Coronary artery (tissue), 2 donors: ENCODE measurements around the gene GLDC.
"Not testable (repeated sequence)": the region's sequence is repeated elsewhere in the genome, so short reads cannot be mapped to it uniquely, and the experiment has no call there.

Source experiments
- DNase-seq: peaks from one replicate; pipeline ENCODE4 v3.0.0-alpha.2; 2017; ENCODE audit warnings: low spot score
- H3K27ac ChIP-seq, 2 donors: fragments of 200-600 bp; sonication (generic); one replicate each; pipeline ENCODE4 v1.5.1; 2016 to 2019
- H3K4me3 ChIP-seq: fragments of 200-600 bp; sonication (generic); 2 replicates; pipeline ENCODE4 v1.5.1; 2016; ENCODE audit warnings: mild to moderate bottlenecking, moderate library complexity
- TF ChIP-seq, protein P1 (sequence below): fragments of 200-600 bp; sonication (generic); IDR thresholded peaks from one replicate; pipeline ENCODE4 v1.5.1; 2019; ENCODE audit warnings: antibody characterized with exemption

Gene GLDC

DNA sequence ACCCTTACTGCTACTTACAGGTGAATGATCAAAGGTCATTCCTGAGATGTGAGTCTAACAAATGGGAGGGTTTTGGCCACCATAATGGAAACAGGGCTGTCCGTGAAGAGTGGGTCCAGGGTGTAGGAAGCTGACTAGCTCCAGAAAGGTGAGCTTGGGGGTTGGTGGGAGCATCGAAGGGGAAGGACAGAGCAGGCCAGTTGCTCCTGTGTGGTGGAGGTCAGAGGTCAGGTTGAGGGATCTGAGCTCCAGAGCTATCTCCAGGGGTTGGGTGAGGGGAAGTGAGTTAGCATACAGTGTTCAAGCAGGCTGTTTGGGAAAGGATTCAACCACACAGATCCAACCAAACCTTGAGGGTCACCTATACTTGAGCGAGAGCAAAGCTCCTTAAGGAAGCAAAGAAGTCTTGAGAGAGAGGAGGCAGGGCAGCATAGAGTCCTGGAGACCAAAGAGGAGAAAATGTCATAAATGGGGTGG is 18.7 kb upstream of the GLDC start:
- Histone ChIP-seq H3K4me3 (no peak overlapping the region), H3K27ac (no peak overlapping the region)
- TF ChIP-seq, protein P1, sequence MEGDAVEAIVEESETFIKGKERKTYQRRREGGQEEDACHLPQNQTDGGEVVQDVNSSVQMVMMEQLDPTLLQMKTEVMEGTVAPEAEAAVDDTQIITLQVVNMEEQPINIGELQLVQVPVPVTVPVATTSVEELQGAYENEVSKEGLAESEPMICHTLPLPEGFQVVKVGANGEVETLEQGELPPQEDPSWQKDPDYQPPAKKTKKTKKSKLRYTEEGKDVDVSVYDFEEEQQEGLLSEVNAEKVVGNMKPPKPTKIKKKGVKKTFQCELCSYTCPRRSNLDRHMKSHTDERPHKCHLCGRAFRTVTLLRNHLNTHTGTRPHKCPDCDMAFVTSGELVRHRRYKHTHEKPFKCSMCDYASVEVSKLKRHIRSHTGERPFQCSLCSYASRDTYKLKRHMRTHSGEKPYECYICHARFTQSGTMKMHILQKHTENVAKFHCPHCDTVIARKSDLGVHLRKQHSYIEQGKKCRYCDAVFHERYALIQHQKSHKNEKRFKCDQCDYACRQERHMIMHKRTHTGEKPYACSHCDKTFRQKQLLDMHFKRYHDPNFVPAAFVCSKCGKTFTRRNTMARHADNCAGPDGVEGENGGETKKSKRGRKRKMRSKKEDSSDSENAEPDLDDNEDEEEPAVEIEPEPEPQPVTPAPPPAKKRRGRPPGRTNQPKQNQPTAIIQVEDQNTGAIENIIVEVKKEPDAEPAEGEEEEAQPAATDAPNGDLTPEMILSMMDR: no peak
- DNase-seq: no peak

GRCh38 chr9:6660512-6660911 is 15.0 kb upstream of the GLDC start:
- TF ChIP-seq, protein P1: no peak
- Histone ChIP-seq H3K4me3 (no peak overlapping the region), H3K27ac (no peak overlapping the region)
- DNase-seq: no peak

DNA sequence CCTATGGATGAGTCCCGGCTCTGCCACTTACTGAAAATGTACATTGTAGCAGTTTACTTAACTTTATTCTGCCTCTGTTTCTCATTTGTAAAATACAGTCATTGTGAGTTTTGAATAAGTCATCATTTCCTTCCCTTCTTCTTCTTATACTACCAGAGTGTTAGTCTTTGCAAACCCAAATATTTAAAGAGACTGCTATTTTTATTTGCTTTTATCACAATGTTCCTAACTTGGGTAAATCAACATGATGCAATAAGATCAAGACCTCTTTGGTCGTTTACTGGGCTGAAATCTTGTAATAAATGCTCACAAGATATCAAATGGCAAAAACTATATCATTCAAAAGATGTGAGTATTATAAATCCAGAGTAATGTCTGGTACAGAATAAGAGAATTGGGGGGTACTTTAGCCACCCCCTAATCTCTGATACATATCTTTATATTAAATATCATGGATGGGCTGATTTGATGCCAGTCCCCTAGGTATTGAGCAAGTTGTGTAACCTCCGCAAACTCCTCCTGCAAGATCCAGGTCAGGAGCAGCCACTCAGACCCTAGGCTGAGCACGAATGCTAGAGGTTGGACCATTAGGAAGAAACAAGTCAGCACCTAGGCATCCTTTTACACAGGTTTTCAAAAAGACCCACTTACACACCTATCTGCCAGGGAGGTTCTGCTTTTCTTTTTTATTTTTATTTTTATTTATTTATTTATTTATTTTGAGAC is 13.3 kb upstream of the GLDC start:
- Histone ChIP-seq H3K27ac (no peak overlapping the region), H3K4me3 (no peak overlapping the region)
- TF ChIP-seq, protein P1: no peak
- DNase-seq: no peak

DNA sequence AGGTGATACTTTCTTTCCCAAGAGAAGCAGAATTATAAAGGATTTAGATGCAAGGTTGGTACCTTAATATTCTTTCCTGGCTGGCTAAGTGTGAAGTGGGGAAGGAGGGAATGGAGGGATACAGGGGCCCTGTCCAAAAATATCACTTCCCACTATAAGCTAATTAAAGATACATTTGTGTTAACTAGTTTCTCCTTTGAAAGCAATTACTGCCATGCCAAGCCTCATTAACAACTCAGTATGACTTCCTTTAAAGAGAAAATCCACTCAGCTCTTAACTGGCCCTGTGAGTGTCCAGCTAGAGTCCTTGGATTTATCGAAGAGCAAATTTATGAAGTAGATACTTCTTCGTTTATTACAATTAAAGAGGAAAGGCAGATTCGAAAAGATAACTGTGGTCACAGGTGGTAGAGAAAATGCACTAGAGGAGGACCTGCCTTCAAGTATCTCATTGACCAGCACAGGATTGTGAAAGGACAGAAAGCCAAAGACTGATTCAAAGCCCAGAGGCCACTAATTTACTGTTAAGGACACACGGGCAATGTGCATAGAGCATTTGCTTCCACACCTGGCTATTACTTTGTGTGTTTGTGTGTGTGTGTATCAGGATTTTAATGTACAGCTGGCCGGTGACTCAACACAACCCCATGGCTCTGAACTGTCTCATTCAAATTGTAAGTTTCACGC is 11.2 kb upstream of the GLDC start:
- no peak overlapping the region for H3K4me3 ChIP-seq
- no peak for DNase-seq
- no peak overlapping the region for H3K27ac ChIP-seq
- TF ChIP-seq, protein P1: no peak

- TF ChIP-seq, protein P1: no peak
- DNase-seq: no peak
- no peak overlapping the region for H3K4me3 ChIP-seq
- no peak overlapping the region for H3K27ac ChIP-seq
These were observed 9.5 kb upstream of the GLDC start for GRCh38 chr9:6655036-6655435.

GRCh38 chr9:6646293-6646636 is 736 bp upstream of the GLDC start:
- H3K4me3 ChIP-seq: peak overlapping the region; percentile 68
- H3K27ac ChIP-seq: no peak overlapping the region
- DNase-seq: no peak
- TF ChIP-seq, protein P1: no peak

DNA sequence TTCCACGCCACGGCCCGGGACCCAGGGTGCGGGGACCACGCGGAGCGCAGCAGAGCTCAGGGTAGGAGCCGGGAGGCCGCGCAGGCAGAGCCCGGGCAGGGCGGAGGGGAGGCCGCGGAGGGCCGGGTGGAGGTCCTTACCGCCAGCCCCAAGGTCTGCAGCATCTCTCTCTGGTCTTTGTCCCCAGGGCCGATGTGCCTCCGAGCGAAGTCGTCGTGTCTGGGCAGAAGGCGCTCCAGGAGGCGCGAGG is 499 bp downstream of the GLDC start:
- peak overlapping the region; percentile 68 for H3K4me3 ChIP-seq
- DNase-seq: not testable (repeated sequence)

More for the DNA sequence above, 499 bp downstream of the GLDC start:
- not testable (repeated sequence) for H3K27ac ChIP-seq
